Mesenchymal stem cell (in vitro differentiated cells and primary cell): ENCODE data around the gene CFAP58.

ENCODE experiments used
- DNase-seq: peaks from one replicate; pipeline ENCODE4 v3.0.0-alpha.2; 2013
- H2AFZ ChIP-seq: one replicate; pipeline ENCODE4 v1.6.1; 2013; ENCODE audit warnings: low read depth, mild to moderate bottlenecking, control low read depth, inconsistent platforms, low read length, moderate library complexity
- H2AK5ac ChIP-seq: 2 replicates; pipeline ENCODE4 v1.6.1; 2013; ENCODE audit warnings: low read length, moderate library complexity, mild to moderate bottlenecking, inconsistent platforms; ENCODE audit not compliant: severe bottlenecking
- H2BK120ac ChIP-seq: one replicate; pipeline ENCODE4 v1.6.1; 2013; ENCODE audit warnings: low read depth, mild to moderate bottlenecking, inconsistent platforms, low read length, moderate library complexity
- H2BK12ac ChIP-seq, 2 experiments: one replicate each; pipeline ENCODE4 v1.6.1; 2013; ENCODE audit warnings: inconsistent platforms in 2 of 2, low read length in 2 of 2, mild to moderate bottlenecking in 2 of 2, moderate library complexity in 2 of 2, control low read depth in 1 of 2
- H2BK15ac ChIP-seq: one replicate; pipeline ENCODE4 v1.6.1; 2013; ENCODE audit warnings: mild to moderate bottlenecking, low read depth, inconsistent platforms; ENCODE audit not compliant: poor library complexity, severe bottlenecking
- H2BK5ac ChIP-seq: 2 replicates; pipeline ENCODE4 v1.6.1; 2013; ENCODE audit warnings: low read depth, mild to moderate bottlenecking, low read length, control low read depth, inconsistent platforms; ENCODE audit not compliant: poor library complexity, severe bottlenecking
- H3K14ac ChIP-seq, 2 experiments: one replicate each; pipeline ENCODE4 v1.6.1; 2013; ENCODE audit warnings: inconsistent platforms in 2 of 2, low read length in 2 of 2, control low read depth in 1 of 2, mild to moderate bottlenecking in 1 of 2, moderate library complexity in 1 of 2
- H3K18ac ChIP-seq, 2 experiments: one replicate each; pipeline ENCODE4 v1.6.1; 2013; ENCODE audit warnings: inconsistent platforms in 2 of 2, low read length in 2 of 2, control low read depth in 1 of 2, low read depth in 1 of 2, mild to moderate bottlenecking in 1 of 2
- H3K23ac ChIP-seq, 2 experiments: one replicate each; pipeline ENCODE4 v1.6.1; 2013; ENCODE audit warnings: inconsistent platforms in 2 of 2, low read length in 2 of 2, mild to moderate bottlenecking in 2 of 2, moderate library complexity in 2 of 2, control low read depth in 1 of 2
- H3K27ac ChIP-seq: 2 replicates; pipeline ENCODE4 v1.5.1; 2013; ENCODE audit warnings: mild to moderate bottlenecking, moderate library complexity, low read length, control low read depth, inconsistent platforms; ENCODE audit not compliant: poor library complexity, severe bottlenecking
- H3K27me3 ChIP-seq, 2 experiments: 2 replicates each; pipeline versions ENCODE4 v1.6.1 to v1.7.0; 2013; ENCODE audit warnings: low read length in 2 of 2, mild to moderate bottlenecking in 2 of 2, moderate library complexity in 2 of 2, control low read depth in 1 of 2, inconsistent platforms in 1 of 2; ENCODE audit not compliant: control insufficient read depth in 1 of 2, insufficient read depth in 1 of 2
- H3K36me3 ChIP-seq, 2 experiments: 2 replicates each; pipeline versions ENCODE4 v1.6.1 to v1.7.0; 2013; ENCODE audit warnings: low read length in 2 of 2, control low read depth in 1 of 2, inconsistent platforms in 1 of 2, low read depth in 1 of 2, mild to moderate bottlenecking in 1 of 2; ENCODE audit not compliant: insufficient read depth in 2 of 2, control insufficient read depth in 1 of 2
- H3K4ac ChIP-seq, 2 experiments: one replicate each; pipeline ENCODE4 v1.6.1; 2013; ENCODE audit warnings: inconsistent platforms in 2 of 2, low read length in 2 of 2, mild to moderate bottlenecking in 2 of 2, moderate library complexity in 2 of 2, control low read depth in 1 of 2, low read depth in 1 of 2
- H3K4me1 ChIP-seq: 2 replicates; pipeline ENCODE4 v1.6.1; 2013; ENCODE audit warnings: low read depth, low read length, control low read depth; ENCODE audit not compliant: control insufficient read depth, insufficient read depth
- H3K4me2 ChIP-seq: 2 replicates; pipeline ENCODE4 v1.6.1; 2013; ENCODE audit warnings: low read length, mild to moderate bottlenecking, inconsistent platforms; ENCODE audit not compliant: poor library complexity, severe bottlenecking
- H3K4me3 ChIP-seq, 2 experiments: 2 replicates each; pipeline versions ENCODE4 v1.5.1 to v1.7.0; 2013; ENCODE audit warnings: low read length in 2 of 2, mild to moderate bottlenecking in 2 of 2, control low read depth in 1 of 2, low read depth in 1 of 2; ENCODE audit not compliant: insufficient read depth in 1 of 2
- H3K79me1 ChIP-seq: replicated peaks from 2 replicates; pipeline ENCODE4 v1.6.1; 2013; ENCODE audit warnings: mild to moderate bottlenecking, control low read depth, low read length, inconsistent platforms; ENCODE audit not compliant: poor library complexity, severe bottlenecking
- H3K9ac ChIP-seq: 2 replicates; pipeline ENCODE4 v1.7.0; 2013; ENCODE audit warnings: mild to moderate bottlenecking, low read length, moderate library complexity
- H3K9me3 ChIP-seq: 2 replicates; pipeline ENCODE4 v1.7.0; 2013; ENCODE audit warnings: mild to moderate bottlenecking, low read length; ENCODE audit not compliant: control insufficient read depth
- H4K8ac ChIP-seq: one replicate; pipeline ENCODE4 v1.6.1; 2013; ENCODE audit warnings: inconsistent platforms, mild to moderate bottlenecking, low read length, moderate library complexity
- H4K91ac ChIP-seq: one replicate; pipeline ENCODE4 v1.6.1; 2013; ENCODE audit warnings: mild to moderate bottlenecking, low read length, inconsistent platforms
- WGBS: methylation state at CpG from one replicate; pipeline ENCODE4 v1.1.7; 2013; ENCODE audit warnings: mixed read lengths; 5-methylcytosine and 5-hydroxymethylcytosine counted together

The CFAP58 gene

GRCh38 chr10:104430360-104430759 lies 76.7 kb downstream of the CFAP58 start:
- Histone ChIP-seq H3K79me1 (no peaks in the 10 kb centered on the region), H2BK5ac (no peak overlapping the region), H3K4me3 (no peak overlapping the region), H4K91ac (no peak overlapping the region), H2BK12ac (no peak overlapping the region), H3K23ac (no peak overlapping the region), H4K8ac (no peak overlapping the region), H3K9ac (no peak overlapping the region), H3K18ac (no peak overlapping the region), H3K4me2 (no peak overlapping the region), H3K27me3 (no peaks in the 10 kb centered on the region), H3K14ac (no peak overlapping the region), H2BK15ac (no peak overlapping the region), H2AFZ (no peak overlapping the region), H3K4ac (no peak overlapping the region), H3K4me1 (no peaks in the 10 kb centered on the region), H3K27ac (no peak overlapping the region), H2AK5ac (no peak overlapping the region), H3K9me3 (no peaks in the 10 kb centered on the region), H3K36me3 (no peaks in the 10 kb centered on the region), H2BK120ac (no peak overlapping the region)
- 83% methylated on average over 1 of the region's 3 CpGs for WGBS
- no peak for DNase-seq

GRCh38 chr10:104433669-104434068 lies 80.0 kb downstream of the CFAP58 start:
- WGBS: 84% methylated on average over 2 of the region's 3 CpGs
- no peak overlapping the region for H3K18ac ChIP-seq
- no peak overlapping the region for H3K23ac ChIP-seq
- H2BK120ac ChIP-seq: no peak overlapping the region
- H3K27me3 ChIP-seq: no peaks in the 10 kb centered on the region
- H2AK5ac ChIP-seq: no peak overlapping the region
- H2BK12ac ChIP-seq: no peak overlapping the region
- no peaks in the 10 kb centered on the region for H3K79me1 ChIP-seq
- H3K4ac ChIP-seq: no peak overlapping the region
- no peak overlapping the region for H4K91ac ChIP-seq
- H3K9ac ChIP-seq: no peak overlapping the region
- no peak overlapping the region for H3K14ac ChIP-seq
- H3K9me3 ChIP-seq: no peaks in the 10 kb centered on the region
- H2AFZ ChIP-seq: no peak overlapping the region
- no peaks in the 10 kb centered on the region for H3K4me1 ChIP-seq
- no peak overlapping the region for H2BK5ac ChIP-seq
- H4K8ac ChIP-seq: no peak overlapping the region
- H3K4me3 ChIP-seq: no peak overlapping the region
- H3K27ac ChIP-seq: no peak overlapping the region
- no peak overlapping the region for H3K4me2 ChIP-seq
- H3K36me3 ChIP-seq: no peaks in the 10 kb centered on the region
- no peak overlapping the region for H2BK15ac ChIP-seq
- DNase-seq: no peak

- no peak overlapping the region for H2BK5ac ChIP-seq
Measured at GRCh38 chr10:104434601-104435000, 81.0 kb downstream of the CFAP58 start.

GRCh38 chr10:104435822-104436221 lies 82.2 kb downstream of the CFAP58 start:
- Histone ChIP-seq H3K23ac (no peak overlapping the region), H3K79me1 (no peaks in the 10 kb centered on the region), H3K4ac (no peak overlapping the region), H3K27ac (no peak overlapping the region), H4K8ac (no peak overlapping the region), H3K4me3 (no peak overlapping the region), H3K9ac (no peak overlapping the region), H2AFZ (no peak overlapping the region), H2BK15ac (no peak overlapping the region), H4K91ac (no peak overlapping the region), H2BK5ac (no peak overlapping the region), H3K36me3 (no peaks in the 10 kb centered on the region), H2AK5ac (no peak overlapping the region), H2BK12ac (no peak overlapping the region), H3K14ac (no peak overlapping the region), H3K4me1 (no peaks in the 10 kb centered on the region), H3K4me2 (no peak overlapping the region), H2BK120ac (no peak overlapping the region), H3K27me3 (no peaks in the 10 kb centered on the region), H3K9me3 (no peaks in the 10 kb centered on the region), H3K18ac (no peak overlapping the region)
- WGBS: 80% methylated on average over 2 of the region's 2 CpGs
- DNase-seq: no peak

More at GRCh38 chr10:104434601-104435000, 81.0 kb downstream of the CFAP58 start:
- Histone ChIP-seq H4K8ac (no peak overlapping the region), H2BK15ac (no peak overlapping the region), H4K91ac (no peak overlapping the region), H3K27me3 (no peaks in the 10 kb centered on the region), H3K4me1 (no peaks in the 10 kb centered on the region), H2AK5ac (no peak overlapping the region), H3K9me3 (no peaks in the 10 kb centered on the region), H3K18ac (no peak overlapping the region), H3K4me2 (no peak overlapping the region), H3K4me3 (no peak overlapping the region), H3K4ac (no peak overlapping the region), H3K14ac (no peak overlapping the region), H3K27ac (no peak overlapping the region), H3K79me1 (no peaks in the 10 kb centered on the region), H3K36me3 (no peaks in the 10 kb centered on the region), H2BK12ac (no peak overlapping the region), H2AFZ (no peak overlapping the region), H3K23ac (no peak overlapping the region), H2BK120ac (no peak overlapping the region), H3K9ac (no peak overlapping the region)
- DNase-seq: no peak
- 57% methylated on average over 1 of the region's 1 CpG for whole genome bisulfite sequencing
